Stromal cell of bone marrow (primary cell): ENCODE measurements around the gene PDP2.
A peak's percentile ranks its signal among the peaks of the same experiment; 100 is the strongest.

Experiments
- DNase-seq: peaks from one replicate; pipeline ENCODE4 v3.0.0-alpha.2; 2012; ENCODE audit warnings: low read depth

PDP2 gene, protein sequence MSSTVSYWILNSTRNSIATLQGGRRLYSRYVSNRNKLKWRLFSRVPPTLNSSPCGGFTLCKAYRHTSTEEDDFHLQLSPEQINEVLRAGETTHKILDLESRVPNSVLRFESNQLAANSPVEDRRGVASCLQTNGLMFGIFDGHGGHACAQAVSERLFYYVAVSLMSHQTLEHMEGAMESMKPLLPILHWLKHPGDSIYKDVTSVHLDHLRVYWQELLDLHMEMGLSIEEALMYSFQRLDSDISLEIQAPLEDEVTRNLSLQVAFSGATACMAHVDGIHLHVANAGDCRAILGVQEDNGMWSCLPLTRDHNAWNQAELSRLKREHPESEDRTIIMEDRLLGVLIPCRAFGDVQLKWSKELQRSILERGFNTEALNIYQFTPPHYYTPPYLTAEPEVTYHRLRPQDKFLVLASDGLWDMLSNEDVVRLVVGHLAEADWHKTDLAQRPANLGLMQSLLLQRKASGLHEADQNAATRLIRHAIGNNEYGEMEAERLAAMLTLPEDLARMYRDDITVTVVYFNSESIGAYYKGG

DNA sequence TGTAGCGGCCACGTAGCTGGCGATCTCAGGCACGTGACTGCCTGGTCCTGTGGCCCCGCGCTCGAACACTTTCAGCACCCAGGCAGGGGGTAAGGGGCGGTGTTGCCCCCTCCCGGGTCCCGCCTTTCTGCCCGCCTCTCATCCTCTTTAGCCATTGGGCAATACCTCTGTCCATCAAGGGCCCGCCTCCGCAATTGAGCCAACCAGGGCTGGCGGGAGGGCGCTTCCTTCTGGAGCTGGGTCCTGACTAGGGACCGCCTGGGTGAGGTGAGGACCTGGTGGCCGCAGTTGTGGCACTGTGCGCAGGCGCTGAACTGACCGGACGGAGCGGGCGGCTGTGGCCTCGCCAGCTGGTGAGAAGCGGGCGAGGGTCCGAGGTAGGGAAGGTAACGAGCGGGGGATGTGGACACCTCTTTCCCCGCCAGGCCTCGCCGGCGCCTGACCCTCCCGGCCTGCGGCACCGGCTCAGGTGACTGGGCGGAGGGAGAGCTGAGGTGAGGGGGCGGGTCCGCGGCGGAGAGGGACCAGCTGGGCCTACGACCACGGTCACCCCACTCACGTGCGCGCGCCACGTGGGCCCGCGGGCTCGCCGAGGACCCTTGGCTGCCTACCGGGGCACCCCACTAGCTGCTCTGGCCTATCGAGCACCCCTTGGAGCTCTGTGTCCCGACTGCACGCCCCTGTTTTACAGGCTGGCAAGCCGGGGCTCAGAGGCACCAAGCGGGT lies at the start of gene PDP2:
PDP2 (plus strand) TSS at position 228 of the 726 bp plus-strand sequence. CDS start 3,770 bp downstream, outside the sequence.
- DNase-seq: peak; percentile 89

DNA sequence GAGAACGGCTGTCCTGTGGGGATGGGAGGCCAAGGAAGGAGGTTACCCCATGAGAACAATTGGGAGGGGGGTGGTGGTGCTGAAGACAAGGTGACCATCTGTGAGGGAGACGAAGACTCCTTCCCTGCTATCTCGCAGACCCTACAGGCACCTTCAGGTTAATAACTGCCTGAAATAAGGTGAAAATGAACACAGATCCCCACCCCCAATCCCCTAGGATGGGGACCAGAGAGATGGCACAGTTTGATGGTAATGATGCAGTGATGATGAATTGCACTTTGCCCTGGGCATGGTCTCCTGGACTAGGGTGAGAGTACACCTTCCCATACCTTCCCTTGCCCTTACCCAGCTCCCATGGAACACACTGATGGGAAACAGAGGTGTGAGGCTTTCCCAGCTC lies 48.1 kb upstream of the PDP2 start:
- no peak for DNase-seq

DNA sequence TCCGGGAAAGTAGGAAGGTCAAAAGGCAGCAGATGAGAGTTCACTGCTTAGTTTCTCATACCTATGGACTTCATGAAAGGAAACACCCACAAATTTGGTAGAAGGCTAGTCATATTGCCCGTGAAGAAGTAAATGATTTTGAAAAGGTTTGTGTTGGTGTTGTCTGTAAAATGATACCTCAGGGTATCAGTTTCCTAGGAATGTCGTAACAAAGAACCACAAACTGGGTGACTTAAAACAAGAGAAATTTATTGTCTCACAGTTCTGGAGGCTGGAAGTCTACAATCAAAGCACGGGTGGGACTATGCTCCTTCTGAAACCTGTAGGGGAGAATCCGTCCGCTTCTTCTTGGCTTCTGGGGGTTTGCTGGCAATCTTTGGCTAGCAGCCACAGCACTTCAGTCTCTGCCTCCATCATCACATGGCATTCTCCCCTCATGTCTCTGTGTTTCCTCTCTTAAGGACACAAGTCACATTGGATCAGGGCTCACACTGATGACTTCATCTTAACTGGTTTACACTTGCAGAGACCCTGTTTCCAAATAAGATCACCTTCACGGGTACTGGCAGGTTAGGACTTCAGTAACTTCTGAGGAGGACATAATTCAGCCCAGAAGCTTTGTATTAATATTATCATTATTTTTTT lies 47.5 kb upstream of the PDP2 start:
- DNase-seq: peak; percentile 8

DNA sequence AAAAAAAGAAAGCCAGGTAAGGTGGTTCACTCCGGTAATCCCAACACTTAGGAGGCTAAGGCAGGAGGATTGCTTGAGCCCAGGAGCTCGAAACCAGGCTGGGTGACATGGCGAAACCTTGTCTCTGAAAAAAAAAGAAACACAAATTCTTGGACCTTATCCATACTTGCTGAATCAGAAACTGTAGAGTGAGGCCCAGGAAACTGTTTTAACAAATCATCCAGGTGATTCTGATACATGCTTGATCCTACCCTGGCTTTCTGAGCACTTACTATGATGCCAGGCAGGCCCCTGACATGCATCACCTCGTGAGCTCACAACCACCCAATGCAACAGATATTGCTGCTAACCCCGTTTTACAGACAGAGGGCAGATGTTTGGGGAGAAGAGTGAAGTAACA lies 45.6 kb upstream of the PDP2 start:
- no peak for DNase-seq

DNA sequence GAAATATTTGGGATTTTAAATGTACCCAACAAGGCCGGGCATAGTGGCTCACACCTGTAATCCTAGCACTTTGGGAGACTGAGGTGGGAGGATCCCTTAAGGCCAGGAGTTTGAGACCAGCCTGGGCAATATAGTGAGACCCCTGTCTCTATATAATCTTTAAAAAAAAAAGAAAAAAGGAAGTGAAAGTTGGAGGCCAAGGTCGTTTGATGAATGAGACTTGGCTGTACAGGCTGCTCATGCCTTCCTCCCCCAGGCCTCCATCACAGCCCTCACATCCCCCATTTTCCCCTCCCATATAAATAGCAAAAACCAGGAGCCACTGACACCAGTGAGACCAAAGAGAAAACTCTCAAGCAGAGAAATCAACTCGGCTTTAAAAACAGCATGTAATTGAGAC lies 39.4 kb upstream of the PDP2 start:
- no peak for DNase-seq

DNA sequence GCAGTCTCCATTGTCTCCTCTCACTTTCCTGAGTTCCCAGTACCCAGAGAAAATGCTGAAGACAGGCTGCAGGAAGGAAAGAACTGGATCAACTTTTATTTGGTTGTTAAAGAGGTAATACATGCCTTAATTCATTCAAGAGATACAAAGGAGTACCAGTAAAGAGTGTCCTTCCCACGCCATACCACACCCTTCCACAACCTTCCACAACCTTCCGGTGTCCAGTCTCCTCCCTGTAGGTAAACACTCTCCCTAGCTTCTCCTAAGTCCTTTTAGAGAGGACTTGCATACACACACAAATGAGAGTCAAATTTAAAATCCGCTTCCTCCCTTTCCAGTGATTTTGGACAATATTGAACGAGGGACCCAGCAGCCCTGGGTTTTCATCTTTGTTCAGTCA lies 38.9 kb upstream of the PDP2 start:
- DNase-seq: no peak

DNA sequence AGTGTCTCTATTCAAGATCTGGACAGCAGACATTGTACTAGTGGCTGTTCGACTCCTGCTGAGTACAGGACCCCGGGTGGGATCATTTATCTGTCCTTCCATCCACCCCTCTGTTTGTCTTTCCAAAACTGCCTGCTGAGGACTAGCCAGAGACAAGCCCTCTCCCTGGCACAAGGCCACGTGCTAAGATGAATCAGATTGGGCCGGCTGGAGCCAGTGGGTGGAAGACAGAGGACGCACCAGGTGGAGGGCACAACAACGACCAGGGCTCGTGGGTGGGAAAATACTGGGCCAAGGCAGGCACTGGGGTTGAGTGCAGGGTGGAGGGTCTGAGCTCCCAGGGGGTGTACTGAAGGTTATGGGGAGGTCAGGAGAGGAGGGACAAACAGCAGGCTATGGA lies 37.5 kb upstream of the PDP2 start:
- DNase-seq: no peak

DNA sequence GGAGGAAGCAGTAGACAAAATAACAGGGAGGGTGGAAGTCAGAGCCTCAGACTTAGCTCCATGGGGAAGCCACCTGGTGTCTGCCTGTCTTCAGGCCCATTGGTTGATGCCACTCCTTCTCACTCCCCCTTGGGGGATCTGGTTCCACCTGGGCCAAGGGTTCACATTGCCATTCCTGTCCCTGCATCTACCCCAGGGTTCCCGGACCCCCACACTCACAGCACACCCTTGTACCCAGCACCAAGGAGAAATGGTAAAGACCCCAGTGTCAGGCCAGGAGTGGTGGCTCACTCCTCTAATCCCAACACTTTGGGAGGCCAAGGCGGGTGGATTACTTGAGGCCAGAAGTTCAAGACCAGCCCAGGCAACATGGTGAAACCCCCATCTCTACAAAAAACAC lies 37.1 kb upstream of the PDP2 start:
- DNase-seq: no peak

DNA sequence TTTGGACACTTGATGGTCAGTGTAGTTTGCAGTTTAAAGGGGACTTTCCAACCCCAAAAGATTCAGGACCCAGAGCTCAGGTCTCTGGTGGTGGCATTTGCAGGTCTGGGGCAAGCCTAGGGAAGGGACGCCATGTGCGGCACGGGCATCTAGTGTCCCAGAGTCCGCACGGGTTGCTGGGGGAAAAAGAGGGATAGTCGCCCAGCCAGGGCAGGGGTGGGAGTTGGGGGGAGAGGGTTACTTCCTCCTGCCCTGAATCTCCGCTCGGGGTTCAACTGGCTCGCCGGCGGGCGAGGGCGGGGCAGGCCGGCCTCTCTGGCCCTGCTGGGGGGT lies 36.3 kb upstream of the PDP2 start:
- no peak for DNase-seq

DNA sequence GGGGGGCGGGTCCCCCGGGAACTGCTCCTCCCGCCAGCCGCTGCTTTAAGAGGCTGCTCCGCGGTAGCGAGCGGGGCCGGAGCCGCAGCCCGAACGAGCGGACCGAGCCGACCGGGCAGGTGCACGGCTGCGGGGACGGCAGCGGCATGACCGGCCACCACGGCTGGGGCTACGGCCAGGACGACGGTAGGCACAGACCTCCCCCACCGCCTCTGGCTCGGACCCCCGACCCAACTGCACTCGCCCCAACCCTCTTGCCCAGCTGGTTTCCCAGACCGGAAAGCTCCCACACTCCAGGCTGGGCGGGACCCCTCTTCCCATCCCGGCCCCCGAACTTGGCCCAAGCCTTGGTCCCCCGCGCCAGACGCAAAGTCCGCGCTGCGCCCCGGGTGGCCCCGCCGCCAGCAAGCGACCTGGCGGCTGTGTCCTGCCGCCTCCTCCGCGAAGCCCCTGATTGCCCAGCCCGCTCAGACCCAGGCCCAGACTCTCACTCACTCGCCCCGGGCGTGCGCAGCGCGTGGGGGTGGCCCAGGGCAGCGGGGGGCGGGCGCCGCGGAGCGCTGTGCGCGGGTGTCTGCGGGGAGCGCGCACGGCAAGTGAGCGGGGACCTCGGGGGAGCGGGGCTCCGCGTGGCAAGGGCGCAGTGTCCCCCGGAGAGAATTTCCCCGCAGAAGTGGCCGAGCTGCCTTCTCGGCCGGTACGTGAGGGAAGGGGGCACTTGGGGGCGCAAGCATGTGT lies 35.8 kb upstream of the PDP2 start, which contains the start of gene CA7:
CA7 (plus strand) TSS at position 73 of the 738 bp plus-strand sequence; CDS start at position 147, 74 bp downstream.
- no peak for DNase-seq

DNA sequence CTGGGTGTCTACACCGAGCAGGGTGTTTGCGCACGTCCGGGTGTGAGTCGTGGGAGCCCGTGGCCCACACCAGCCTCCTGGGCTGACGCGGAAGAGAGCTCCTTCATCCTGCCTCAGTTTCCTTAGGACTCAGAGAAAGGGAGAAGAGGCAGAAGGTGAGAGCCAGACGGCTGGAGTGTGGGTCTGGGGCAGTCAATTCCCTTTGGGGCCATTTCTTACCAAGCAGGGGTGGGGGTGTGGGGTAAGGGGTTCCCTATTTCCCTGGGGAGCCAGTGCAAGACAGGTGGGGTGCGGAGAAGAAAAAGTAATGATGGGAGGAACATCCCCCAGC lies 35.3 kb upstream of the PDP2 start:
- DNase-seq: no peak

DNA sequence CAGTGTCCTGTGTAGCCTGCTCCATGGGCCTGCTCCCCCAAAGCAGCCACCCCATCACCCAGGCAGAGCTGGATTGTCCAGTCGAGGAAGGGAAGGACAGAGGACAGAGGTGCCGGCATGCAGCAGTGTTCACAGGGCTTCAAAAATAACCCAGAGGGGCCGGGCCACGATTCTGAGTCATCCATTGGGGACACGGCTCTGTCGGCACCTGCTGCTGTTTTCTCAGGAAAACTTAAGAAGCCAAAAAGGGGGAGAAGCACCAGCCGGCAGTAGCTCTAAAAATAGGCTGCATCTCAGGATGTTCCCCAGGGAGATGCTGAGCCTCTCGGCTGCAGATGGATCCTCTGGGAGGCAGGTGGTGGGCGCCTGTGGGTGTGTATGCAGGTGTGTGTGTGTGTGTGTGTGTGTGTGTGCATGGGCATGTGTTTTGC lies 34.5 kb upstream of the PDP2 start:
- no peak for DNase-seq

DNA sequence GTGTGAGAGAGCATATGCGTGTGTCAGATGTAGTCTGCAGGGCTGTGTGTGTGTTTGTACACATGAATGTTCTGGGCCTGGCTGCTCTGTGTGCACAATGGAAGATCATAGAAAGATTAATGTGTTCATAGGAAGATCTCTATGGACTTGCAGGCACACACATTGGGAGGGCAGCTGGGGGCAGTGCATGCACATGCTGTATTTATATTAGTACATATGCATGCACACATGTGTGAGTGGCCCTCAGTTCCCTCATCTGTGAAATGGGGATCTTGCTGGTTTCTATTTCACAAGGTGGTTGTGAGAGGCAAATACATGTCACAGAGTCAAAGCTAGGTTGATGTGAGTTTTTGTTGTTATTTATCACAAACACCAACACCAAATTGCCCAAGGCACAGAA lies 34.0 kb upstream of the PDP2 start:
- DNase-seq: no peak

DNA sequence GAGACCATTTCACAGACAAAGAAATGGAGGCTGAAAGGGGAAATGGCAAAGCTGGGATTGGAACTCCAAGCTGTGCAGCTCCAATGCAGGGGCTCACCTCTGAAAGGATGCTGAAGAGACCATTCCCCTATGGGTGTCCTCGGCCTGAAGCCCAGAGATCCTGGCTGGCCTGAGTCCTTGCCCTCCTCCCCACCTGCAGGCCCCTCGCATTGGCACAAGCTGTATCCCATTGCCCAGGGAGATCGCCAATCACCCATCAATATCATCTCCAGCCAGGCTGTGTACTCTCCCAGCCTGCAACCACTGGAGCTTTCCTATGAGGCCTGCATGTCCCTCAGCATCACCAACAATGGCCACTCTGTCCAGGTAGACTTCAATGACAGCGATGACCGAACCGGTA lies 33.5 kb upstream of the PDP2 start:
- DNase-seq: no peak

DNA sequence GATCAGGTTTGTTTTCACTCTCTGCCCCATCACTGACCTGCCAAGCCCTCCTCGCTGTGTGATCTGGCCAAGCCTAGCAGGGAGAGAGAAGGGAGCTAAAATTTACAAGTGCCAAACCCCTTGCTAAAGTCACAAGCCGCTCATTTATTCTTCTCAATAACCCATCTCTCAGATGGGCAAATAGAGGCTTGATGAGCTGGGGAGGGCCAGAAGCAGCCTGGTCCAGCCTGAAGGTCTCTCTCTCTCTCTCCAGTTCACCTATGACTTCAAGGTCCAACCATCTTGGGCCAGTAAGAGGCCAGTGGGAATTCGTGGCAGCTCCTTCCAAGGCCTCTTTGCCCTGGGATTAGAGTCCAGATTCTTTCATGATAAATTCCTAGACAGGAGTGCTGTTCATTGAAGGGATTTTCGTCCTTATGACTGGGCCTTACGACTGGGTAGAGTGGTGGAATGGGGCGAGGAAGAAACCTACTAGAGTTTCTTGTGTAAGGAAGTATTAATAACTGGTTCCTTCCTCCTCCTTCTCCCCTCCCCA lies 32.7 kb upstream of the PDP2 start:
- DNase-seq: no peak

DNA sequence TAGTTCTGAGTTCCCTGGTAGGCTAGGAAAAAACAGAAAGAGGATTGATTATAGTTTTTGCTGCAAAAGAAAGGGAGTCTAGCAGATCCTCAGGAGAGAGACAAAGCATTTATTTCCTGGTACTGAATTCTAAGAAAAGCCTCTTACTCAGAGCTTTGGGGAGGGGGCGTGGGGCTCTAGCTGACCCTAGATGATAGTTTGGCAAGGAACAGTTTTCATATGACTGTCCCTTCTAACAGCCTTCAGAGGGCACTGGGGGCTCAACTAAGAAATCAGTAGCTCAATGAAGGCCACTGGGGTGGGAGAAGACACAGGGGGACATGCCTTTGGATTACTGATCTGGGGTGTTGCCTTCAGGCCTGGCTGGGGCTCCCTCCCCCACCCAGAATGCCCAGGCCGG lies 32.1 kb upstream of the PDP2 start:
- no peak for DNase-seq

DNA sequence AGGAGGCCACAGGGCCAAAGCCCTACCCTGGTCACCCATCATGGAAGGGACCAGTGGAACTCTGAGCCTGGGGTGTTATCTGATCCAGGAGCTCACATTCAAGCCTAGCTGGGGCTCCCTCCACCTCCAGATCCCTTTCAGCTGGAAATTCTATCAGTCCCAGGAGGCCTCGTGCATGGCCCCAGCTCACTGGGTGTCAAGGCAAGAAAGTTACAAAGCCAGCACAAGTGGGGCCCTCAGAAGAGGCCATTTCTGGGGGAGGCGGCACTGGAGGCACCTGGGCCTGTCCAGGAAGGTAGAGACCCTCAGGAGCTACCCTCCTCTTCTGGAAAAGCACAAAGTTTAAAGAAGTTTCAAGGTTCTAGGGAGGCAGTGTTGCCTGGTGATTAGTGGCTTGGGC lies 31.3 kb upstream of the PDP2 start:
- DNase-seq: no peak

DNA sequence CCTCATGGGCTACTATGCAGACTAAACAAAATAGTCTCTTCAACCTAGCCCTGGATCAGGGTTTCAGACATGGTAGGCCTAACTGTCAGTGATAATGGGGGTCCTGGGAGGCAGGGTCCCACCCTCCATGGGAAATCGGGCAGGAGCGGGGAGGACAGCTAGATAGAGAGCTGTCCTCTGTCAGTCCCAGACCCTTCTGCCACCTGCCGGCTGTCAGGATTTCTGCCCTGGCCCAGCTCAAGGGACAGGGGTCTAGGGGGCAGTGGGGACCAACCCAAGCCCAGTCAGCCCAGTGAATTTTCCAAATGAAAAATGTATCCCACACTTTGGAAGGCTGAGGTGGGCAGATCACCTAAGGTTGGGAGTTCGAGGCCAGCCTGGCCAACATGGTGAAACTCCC lies 30.8 kb upstream of the PDP2 start:
- no peak for DNase-seq

DNA sequence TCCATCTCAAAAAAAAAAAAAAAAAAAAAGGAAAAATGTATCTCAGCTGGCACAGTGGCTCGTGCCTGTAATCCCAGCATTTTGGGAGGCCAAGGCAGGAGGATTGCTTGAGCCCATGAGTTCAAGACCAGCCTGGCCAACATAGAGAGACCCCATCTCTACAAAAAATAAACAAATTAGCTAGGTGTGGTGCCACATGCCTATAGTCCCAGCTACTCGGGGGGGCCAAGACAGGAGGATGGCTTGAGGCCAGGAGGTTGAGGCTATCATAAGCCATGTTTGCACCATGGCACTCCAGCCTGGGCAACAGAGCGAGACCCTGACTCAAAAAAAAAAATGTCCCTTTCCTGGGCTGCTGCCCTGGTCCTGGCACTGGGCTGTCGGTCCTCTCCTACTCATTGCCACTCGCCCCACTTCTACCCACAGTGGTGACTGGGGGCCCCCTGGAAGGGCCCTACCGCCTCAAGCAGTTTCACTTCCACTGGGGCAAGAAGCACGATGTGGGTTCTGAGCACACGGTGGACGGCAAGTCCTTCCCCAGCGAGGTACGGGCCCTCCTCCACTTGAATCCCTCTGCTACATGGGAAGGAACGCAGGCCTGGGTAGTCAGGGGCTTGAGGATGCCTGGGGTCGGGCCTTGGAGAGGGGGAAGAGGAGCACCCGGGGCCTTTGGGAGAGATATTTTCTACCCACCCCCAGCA lies 30.1 kb upstream of the PDP2 start:
- no peak for DNase-seq

DNA sequence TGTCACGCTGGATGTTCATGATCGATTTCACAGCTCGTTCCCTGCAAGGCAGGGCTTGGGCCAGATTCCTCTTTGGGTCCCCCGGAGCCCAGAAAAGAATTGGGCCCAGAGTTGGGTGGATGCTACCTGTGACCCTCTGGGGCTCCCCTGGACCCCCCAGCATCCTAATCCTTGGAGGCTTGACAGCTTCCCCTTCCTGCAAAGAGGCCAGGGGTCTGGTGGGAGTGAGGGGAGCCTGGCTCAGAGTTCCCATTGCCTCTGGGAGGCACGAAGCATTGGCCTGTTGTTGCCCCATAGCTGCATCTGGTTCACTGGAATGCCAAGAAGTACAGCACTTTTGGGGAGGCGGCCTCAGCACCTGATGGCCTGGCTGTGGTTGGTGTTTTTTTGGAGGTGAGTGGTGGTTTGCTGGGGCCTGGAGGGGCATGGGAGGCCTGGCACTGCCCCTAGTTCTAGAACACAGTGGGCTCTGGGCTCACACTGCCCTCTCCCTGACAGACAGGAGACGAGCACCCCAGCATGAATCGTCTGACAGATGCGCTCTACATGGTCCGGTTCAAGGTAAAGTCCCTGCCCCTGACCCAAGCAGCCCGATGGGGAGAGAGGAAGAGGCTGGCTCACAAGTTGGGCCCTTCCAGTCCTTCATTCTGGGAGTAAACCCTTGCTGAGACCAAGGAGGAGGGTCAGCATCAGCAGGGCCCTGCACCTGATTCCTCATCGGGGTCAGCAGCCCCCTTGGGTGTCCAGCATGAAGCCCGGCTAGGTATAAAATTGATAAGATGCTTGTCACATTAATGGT lies 28.9 kb upstream of the PDP2 start:
- DNase-seq: no peak
